HepG2 (cell line): ENCODE results near the gene CRISPLD2. TPM values are rescaled to one million over a fixed set of nuclear protein-coding genes. Genes with fewer than 3 reads are reported as not detected.
A peak's percentile ranks its signal among the peaks of the same experiment; 100 is the strongest.

Source experiments
- BCL6 ChIP-seq: IDR thresholded peaks from 2 replicates; pipeline ENCODE4 v1.6.1; 2016; ENCODE audit warnings: missing genetic modification reagents, missing compliant biosample characterization
- BHLHE40 ChIP-seq: IDR thresholded peaks from 2 replicates; pipeline ENCODE4 v1.6.1; 2011; ENCODE audit warnings: low read length, improper control_type of control experiment
- ELF1 ChIP-seq: sonication (generic); formaldehyde crosslinking; IDR thresholded peaks from 2 replicates; pipeline ENCODE4 v1.4.0; 2020; ENCODE audit warnings: missing genetic modification reagents
- FIP1L1 ChIP-seq: fragments of 200-400 bp; formaldehyde crosslinking; IDR thresholded peaks from 2 replicates; pipeline ENCODE4 v1.6.1; 2018; ENCODE audit warnings: low read depth, mild to moderate bottlenecking, low read length, moderate library complexity, borderline replicate concordance; ENCODE audit not compliant: insufficient read depth
- HDAC1 ChIP-seq: sonication (generic); formaldehyde crosslinking; IDR thresholded peaks from 2 replicates; pipeline ENCODE4 v1.5.1; 2020; ENCODE audit warnings: mild to moderate bottlenecking, missing genetic modification reagents
- HOXA3 ChIP-seq: sonication (generic); formaldehyde crosslinking; IDR thresholded peaks from 2 replicates; pipeline ENCODE4 v1.5.0; 2020; ENCODE audit warnings: missing genetic modification reagents
- KDM4B ChIP-seq: sonication (generic); formaldehyde crosslinking; IDR thresholded peaks from 2 replicates; pipeline ENCODE4 v1.4.0; 2020; ENCODE audit warnings: missing genetic modification reagents
- MYNN ChIP-seq: sonication (generic); formaldehyde crosslinking; IDR thresholded peaks from 2 replicates; pipeline ENCODE4 v1.4.0; 2020; ENCODE audit warnings: mild to moderate bottlenecking, low read depth, missing genetic modification reagents
- NR2C2 ChIP-seq: sonication (generic); formaldehyde crosslinking; IDR thresholded peaks from 2 replicates; pipeline ENCODE4 v1.4.0; 2020; ENCODE audit warnings: missing genetic modification reagents, mild to moderate bottlenecking, moderate library complexity, borderline replicate concordance
- PAX8 ChIP-seq: sonication (generic); formaldehyde crosslinking; IDR thresholded peaks from 2 replicates; pipeline ENCODE4 v1.8.0; 2022; ENCODE audit warnings: mild to moderate bottlenecking, missing genetic modification reagents, borderline replicate concordance
- SIX1 ChIP-seq: sonication (generic); formaldehyde crosslinking; IDR thresholded peaks from 2 replicates; pipeline ENCODE4 v1.4.0; 2020; ENCODE audit warnings: missing genetic modification reagents, borderline replicate concordance
- TGIF2 ChIP-seq: IDR thresholded peaks from 2 replicates; pipeline ENCODE4 v1.6.1; 2016; ENCODE audit warnings: control low read depth, missing compliant biosample characterization
- ZFP82 ChIP-seq: sonication (generic); formaldehyde crosslinking; IDR thresholded peaks from 2 replicates; pipeline ENCODE4 v1.5.1; 2020; ENCODE audit warnings: mild to moderate bottlenecking, missing genetic modification reagents, borderline replicate concordance
- polyA plus RNA-seq, 8 experiments: library from polyadenylated mRNA; depleted of rRNA in 3 of 8; stranded (reverse) in 7 of 8; unstranded in 1 of 8; fragments of >200 nt; fragmentation: Illumina TruSeq in 4 of 8; extraction: Trizol in 4 of 8; gene quantifications; 2 replicates each; pipeline versions ENCODE4 v1.2.1 to v1.2.3, GENCODE V29; 2011 to 2016; ENCODE audit warnings: low read depth in 4 of 8, missing spikeins in 1 of 8, mixed read lengths in 1 of 8; ENCODE audit not compliant: insufficient read depth in 1 of 8
- total RNA-seq, 5 experiments: library from RNA; depleted of rRNA; stranded (reverse); fragments of >200 nt; fragmentation: Illumina TruSeq; extraction: Trizol; gene quantifications; 2 replicates each; pipeline ENCODE4 v1.2.3, GENCODE V29; 2016; ENCODE audit warnings: low read depth in 1 of 5
- TF ChIP-seq, protein P1 (sequence below): IDR thresholded peaks from 2 replicates; pipeline ENCODE4 v1.6.1; 2016
- TF ChIP-seq, protein P2 (sequence below): sonication (generic); formaldehyde crosslinking; IDR thresholded peaks from 2 replicates; pipeline ENCODE4 v1.5.1; 2020; ENCODE audit warnings: mild to moderate bottlenecking, missing genetic modification reagents, moderate library complexity
- TF ChIP-seq, protein P3 (sequence below): fragments of 450-650 bp; IDR thresholded peaks from 2 replicates; pipeline ENCODE4 v1.6.1; 2017
- TF ChIP-seq, protein P4 (sequence below): sonication (generic); formaldehyde crosslinking; IDR thresholded peaks from 2 replicates; pipeline ENCODE4 v1.4.0; 2020; ENCODE audit warnings: missing genetic modification reagents
- TF ChIP-seq, protein P5 (sequence below): sonication (generic); formaldehyde crosslinking; conservative IDR thresholded peaks from 2 replicates; pipeline ENCODE4 v1.8.0; 2022; ENCODE audit warnings: mild to moderate bottlenecking, moderate library complexity, missing genetic modification reagents
- TF ChIP-seq, protein P6 (sequence below): sonication (generic); formaldehyde crosslinking; IDR thresholded peaks from 2 replicates; pipeline ENCODE4 v1.4.0; 2020; ENCODE audit warnings: mild to moderate bottlenecking, missing genetic modification reagents

The CRISPLD2 gene
- total and polyA plus RNA-seq, 2 of the 13 experiments (the other 11 are each of a cell fraction or from before 2014, with no cell fraction given), result 0.04 to 0.31 TPM

DNA sequence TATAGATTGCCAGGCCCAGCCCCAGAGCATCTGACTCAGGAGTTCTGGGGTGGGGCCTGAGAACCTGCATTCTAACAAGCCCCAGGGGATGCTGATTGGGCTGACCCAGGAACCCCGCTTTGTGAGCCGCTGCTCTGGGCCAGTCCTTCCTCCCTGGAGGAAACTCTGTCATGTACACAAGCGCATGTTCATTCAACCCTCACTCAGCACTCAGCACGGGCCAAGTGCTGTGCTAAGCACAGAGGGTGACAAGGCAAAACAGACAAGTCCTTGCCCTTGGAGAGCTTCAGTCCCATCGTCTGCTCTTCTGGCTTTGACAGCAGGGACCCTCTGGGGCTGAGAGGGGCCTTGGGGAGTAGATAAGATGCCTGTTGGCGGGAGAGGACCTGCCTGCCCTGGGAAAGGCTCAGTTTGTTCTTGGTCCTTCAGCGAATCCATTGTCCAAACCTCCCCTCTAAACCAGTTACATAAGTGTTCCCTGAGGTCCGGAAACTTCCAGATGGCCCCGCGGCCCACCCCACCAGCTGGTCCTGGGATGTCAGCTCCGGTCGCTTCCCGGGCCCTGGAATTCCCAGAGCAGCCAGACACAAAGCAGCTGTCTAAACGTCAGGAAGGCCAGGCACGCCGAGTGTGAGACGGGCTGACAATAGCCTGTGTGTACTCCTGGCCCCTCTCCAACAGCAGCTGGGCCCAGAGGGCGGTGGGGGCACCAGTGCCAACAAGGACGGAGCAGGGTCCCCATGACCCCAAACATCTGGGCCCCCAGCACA, 102.8 kb downstream of the CRISPLD2 start (continued):
- TF ChIP-seq NR2C2 (CRISPR knock-in tag) (no peak), TGIF2 (CRISPR knock-in tag) (0 out of 2 replicates have a peak, but pooled peaks have one; percentile 53), SIX1 (CRISPR knock-in tag) (no peak), PAX8 (no peak), ZFP82 (no peak), BHLHE40 (no peak), KDM4B (no peak), FIP1L1 (no peak), MYNN (CRISPR knock-in tag) (no peak), HDAC1 (CRISPR knock-in tag) (no peak), HOXA3 (CRISPR knock-in tag) (no peak), BCL6 (CRISPR knock-in tag) (peak; percentile 25; the same call in 1 of the 2 replicates), ELF1 (CRISPR knock-in tag) (no peak)
- TF ChIP-seq, protein P1, sequence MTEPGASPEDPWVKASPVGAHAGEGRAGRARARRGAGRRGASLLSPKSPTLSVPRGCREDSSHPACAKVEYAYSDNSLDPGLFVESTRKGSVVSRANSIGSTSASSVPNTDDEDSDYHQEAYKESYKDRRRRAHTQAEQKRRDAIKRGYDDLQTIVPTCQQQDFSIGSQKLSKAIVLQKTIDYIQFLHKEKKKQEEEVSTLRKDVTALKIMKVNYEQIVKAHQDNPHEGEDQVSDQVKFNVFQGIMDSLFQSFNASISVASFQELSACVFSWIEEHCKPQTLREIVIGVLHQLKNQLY, result no peak
- TF ChIP-seq, protein P2, sequence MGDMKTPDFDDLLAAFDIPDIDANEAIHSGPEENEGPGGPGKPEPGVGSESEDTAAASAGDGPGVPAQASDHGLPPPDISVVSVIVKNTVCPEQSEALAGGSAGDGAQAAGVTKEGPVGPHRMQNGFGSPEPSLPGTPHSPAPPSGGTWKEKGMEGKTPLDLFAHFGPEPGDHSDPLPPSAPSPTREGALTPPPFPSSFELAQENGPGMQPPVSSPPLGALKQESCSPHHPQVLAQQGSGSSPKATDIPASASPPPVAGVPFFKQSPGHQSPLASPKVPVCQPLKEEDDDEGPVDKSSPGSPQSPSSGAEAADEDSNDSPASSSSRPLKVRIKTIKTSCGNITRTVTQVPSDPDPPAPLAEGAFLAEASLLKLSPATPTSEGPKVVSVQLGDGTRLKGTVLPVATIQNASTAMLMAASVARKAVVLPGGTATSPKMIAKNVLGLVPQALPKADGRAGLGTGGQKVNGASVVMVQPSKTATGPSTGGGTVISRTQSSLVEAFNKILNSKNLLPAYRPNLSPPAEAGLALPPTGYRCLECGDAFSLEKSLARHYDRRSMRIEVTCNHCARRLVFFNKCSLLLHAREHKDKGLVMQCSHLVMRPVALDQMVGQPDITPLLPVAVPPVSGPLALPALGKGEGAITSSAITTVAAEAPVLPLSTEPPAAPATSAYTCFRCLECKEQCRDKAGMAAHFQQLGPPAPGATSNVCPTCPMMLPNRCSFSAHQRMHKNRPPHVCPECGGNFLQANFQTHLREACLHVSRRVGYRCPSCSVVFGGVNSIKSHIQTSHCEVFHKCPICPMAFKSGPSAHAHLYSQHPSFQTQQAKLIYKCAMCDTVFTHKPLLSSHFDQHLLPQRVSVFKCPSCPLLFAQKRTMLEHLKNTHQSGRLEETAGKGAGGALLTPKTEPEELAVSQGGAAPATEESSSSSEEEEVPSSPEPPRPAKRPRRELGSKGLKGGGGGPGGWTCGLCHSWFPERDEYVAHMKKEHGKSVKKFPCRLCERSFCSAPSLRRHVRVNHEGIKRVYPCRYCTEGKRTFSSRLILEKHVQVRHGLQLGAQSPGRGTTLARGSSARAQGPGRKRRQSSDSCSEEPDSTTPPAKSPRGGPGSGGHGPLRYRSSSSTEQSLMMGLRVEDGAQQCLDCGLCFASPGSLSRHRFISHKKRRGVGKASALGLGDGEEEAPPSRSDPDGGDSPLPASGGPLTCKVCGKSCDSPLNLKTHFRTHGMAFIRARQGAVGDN, result peak; percentile 62
- TF ChIP-seq, protein P3, sequence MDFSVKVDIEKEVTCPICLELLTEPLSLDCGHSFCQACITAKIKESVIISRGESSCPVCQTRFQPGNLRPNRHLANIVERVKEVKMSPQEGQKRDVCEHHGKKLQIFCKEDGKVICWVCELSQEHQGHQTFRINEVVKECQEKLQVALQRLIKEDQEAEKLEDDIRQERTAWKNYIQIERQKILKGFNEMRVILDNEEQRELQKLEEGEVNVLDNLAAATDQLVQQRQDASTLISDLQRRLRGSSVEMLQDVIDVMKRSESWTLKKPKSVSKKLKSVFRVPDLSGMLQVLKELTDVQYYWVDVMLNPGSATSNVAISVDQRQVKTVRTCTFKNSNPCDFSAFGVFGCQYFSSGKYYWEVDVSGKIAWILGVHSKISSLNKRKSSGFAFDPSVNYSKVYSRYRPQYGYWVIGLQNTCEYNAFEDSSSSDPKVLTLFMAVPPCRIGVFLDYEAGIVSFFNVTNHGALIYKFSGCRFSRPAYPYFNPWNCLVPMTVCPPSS, result no peak
- TF ChIP-seq, protein P4, sequence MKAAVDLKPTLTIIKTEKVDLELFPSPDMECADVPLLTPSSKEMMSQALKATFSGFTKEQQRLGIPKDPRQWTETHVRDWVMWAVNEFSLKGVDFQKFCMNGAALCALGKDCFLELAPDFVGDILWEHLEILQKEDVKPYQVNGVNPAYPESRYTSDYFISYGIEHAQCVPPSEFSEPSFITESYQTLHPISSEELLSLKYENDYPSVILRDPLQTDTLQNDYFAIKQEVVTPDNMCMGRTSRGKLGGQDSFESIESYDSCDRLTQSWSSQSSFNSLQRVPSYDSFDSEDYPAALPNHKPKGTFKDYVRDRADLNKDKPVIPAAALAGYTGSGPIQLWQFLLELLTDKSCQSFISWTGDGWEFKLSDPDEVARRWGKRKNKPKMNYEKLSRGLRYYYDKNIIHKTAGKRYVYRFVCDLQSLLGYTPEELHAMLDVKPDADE (CRISPR knock-in tag), result no peak
- TF ChIP-seq, protein P5, sequence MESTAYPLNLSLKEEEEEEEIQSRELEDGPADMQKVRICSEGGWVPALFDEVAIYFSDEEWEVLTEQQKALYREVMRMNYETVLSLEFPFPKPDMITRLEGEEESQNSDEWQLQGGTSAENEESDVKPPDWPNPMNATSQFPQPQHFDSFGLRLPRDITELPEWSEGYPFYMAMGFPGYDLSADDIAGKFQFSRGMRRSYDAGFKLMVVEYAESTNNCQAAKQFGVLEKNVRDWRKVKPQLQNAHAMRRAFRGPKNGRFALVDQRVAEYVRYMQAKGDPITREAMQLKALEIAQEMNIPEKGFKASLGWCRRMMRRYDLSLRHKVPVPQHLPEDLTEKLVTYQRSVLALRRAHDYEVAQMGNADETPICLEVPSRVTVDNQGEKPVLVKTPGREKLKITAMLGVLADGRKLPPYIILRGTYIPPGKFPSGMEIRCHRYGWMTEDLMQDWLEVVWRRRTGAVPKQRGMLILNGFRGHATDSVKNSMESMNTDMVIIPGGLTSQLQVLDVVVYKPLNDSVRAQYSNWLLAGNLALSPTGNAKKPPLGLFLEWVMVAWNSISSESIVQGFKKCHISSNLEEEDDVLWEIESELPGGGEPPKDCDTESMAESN (CRISPR knock-in tag), result no peak
- TF ChIP-seq, protein P6, sequence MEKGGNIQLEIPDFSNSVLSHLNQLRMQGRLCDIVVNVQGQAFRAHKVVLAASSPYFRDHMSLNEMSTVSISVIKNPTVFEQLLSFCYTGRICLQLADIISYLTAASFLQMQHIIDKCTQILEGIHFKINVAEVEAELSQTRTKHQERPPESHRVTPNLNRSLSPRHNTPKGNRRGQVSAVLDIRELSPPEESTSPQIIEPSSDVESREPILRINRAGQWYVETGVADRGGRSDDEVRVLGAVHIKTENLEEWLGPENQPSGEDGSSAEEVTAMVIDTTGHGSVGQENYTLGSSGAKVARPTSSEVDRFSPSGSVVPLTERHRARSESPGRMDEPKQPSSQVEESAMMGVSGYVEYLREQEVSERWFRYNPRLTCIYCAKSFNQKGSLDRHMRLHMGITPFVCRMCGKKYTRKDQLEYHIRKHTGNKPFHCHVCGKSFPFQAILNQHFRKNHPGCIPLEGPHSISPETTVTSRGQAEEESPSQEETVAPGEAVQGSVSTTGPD, result no peak
